ENCODE measurements around the gene CEP131. TPM values are rescaled to one million over a fixed set of nuclear protein-coding genes. Genes with fewer than 3 reads are reported as not detected.
"Not testable (repeated sequence)": the region's sequence is repeated elsewhere in the genome, so short reads cannot be mapped to it uniquely, and the experiment has no call there.

Gene CEP131
- polyA plus RNA-seq, 2 of the 4 experiments (the other 2 are of a cell fraction), result 3.3 to 11.5 TPM

GRCh38 chr17:81228420-81228819 is 5.7 kb upstream of the CEP131 start:
- WGBS (ENCODE audit: missing lambda C conversion rate), result 80% methylated on average over 9 of the region's 9 CpGs
- TF ChIP-seq JUNB (IDR thresholded peaks at IDR 0.05) (no peak), MAFK (IDR thresholded peaks at IDR 0.05; ENCODE audit: partially characterized antibody) (no peak), E2F6 (IDR thresholded peaks at IDR 0.05; ENCODE audit: borderline replicate concordance, low read depth) (no peak), HEYL (CRISPR knock-in tag; IDR thresholded peaks at IDR 0.05) (no peak), SREBF2 (IDR thresholded peaks at IDR 0.05) (no peak), CEBPB (IDR thresholded peaks at IDR 0.05) (no peak), HMGXB4 (CRISPR knock-in tag; IDR thresholded peaks at IDR 0.05; ENCODE audit: borderline replicate concordance) (no peak), REST (IDR thresholded peaks at IDR 0.05) (no peak), USF2 (IDR thresholded peaks at IDR 0.05) (no peak), EHMT2 (IDR thresholded peaks at IDR 0.05; ENCODE audit: low read depth) (no peak), ZSCAN20 (CRISPR knock-in tag; IDR thresholded peaks at IDR 0.05) (no peak), ELK1 (IDR thresholded peaks at IDR 0.05; ENCODE audit: low read depth, low read length) (no peak), FOXS1 (CRISPR knock-in tag; IDR thresholded peaks at IDR 0.05) (no peak), ZNF302 (CRISPR knock-in tag; IDR thresholded peaks at IDR 0.05) (no peak), MAX (IDR thresholded peaks at IDR 0.05) (no peak), JUN (IDR thresholded peaks at IDR 0.05) (no peak)
- Histone ChIP-seq H3K4me2 (no peak overlapping the region), H3K4me3 (no peak overlapping the region), H3K4me1 (0 out of 3 replicates have a peak, but pooled peaks cover 3% of the 10 kb centered on the region), H3K9me3 (peaks cover 8% of the 10 kb centered on the region; the same call in 2 of the 3 replicates), H3K27ac (no peak overlapping the region)
- FAIRE-seq (no peak), DNase-seq (ENCODE audit: low read depth in 1 of 2, low spot score in 1 of 2) (no peak), ATAC-seq (no peak)
- ChIA-PET POLR2A (no interaction called here), CTCF (interaction anchor here (0.6 to 13.0 kb wide), 5 partner anchors 9 to 1724 kb away, joined by 3 to 153 read pairs (median 4); no protein-coding TSS in a partner anchor)

GRCh38 chr17:81227630-81228029 is 4.9 kb upstream of the CEP131 start:
- H3K9me3 ChIP-seq; DNase-seq (ENCODE audit: low read depth in 1 of 2, low spot score in 1 of 2); H3K4me1 ChIP-seq; ATAC-seq; H3K4me2 ChIP-seq; FAIRE-seq; H3K4me3 ChIP-seq; POLR2A ChIA-PET; H3K27ac ChIP-seq: not testable (repeated sequence)
- 88% methylated on average over 2 of the region's 2 CpGs for WGBS (ENCODE audit: missing lambda C conversion rate)
- CTCF ChIA-PET, result interaction anchor here (0.9 to 1.6 kb wide), 4 partner anchors 10 to 85 kb away, joined by 3 to 6 read pairs (median 3); no protein-coding TSS in a partner anchor

Measured in A549 (cell line).